GM12878 (cell line): ENCODE data around the gene FAM163A. TPM values are rescaled to one million over a fixed set of nuclear protein-coding genes. Genes with fewer than 3 reads are reported as not detected.

ENCODE experiments used
- ATAC-seq: fragments of 200-7000 bp; cut with Tn5 transposase; 3 replicates; pipeline ENCODE4 v1.9.1; 2020; ENCODE audit warnings: mild to moderate bottlenecking, moderate library complexity
- BruUV-seq: library from RNA; stranded (reverse); fragments of 400-500 nt; replicated peaks from 2 replicates; lab custom pipeline; 2021; lab: Mats Ljungman, UMichigan
- CTCF ChIA-PET: fragments of 300-600 bp; sonication (Branson Sonifier 250); formaldehyde crosslinking; extraction: SDS; loops from one replicate; lab custom pipeline; 2021; ENCODE audit warnings: inconsistent platforms; lab: Yijun Ruan, JAX
- POLR2A ChIA-PET: fragments of 350-600 bp; formaldehyde crosslinking; extraction: SDS; loops from one replicate; lab custom pipeline; 2021; ENCODE audit warnings: inconsistent platforms; lab: Charles Lee
- RAD21 ChIA-PET: fragments of 300-600 bp; sonication (Branson Sonifier 250); formaldehyde crosslinking; loops from one replicate; lab custom pipeline; 2023; ENCODE audit warnings: antibody characterized with exemption; ENCODE audit not compliant: unreplicated experiment; lab: Charles Lee
- SMC1A ChIA-PET: fragments of 300-600 bp; sonication (Branson Sonifier 250); formaldehyde crosslinking; loops from one replicate; lab custom pipeline; 2023; ENCODE audit not compliant: unreplicated experiment, uncharacterized antibody; lab: Charles Lee
- DNase-seq: peaks from one replicate; pipeline ENCODE4 v3.0.0-alpha.2; 2011; ENCODE audit warnings: low read depth, low spot score
- FAIRE-seq: peaks from 3 replicates; lab custom pipeline; 2011; peaks lifted over from hg19 to GRCh38; lab: Jason Lieb, UNC
- H2AFZ ChIP-seq: 2 replicates; pipeline ENCODE4 v1.6.0; 2011; ENCODE audit warnings: low read depth, low read length, control low read depth; ENCODE audit not compliant: control insufficient read depth
- H3K27ac ChIP-seq: 2 replicates; pipeline ENCODE4 v1.5.1; 2011; ENCODE audit warnings: control low read depth; ENCODE audit not compliant: control insufficient read depth, insufficient read depth
- H3K27me3 ChIP-seq, 2 experiments: replicated peaks in 1 of 2; 2 replicates each; pipeline versions ENCODE4 v1.6.0 to v1.6.1; 2011; ENCODE audit warnings: low read length in 1 of 2; ENCODE audit not compliant: control insufficient read depth in 2 of 2, insufficient read depth in 2 of 2
- H3K36me3 ChIP-seq, 2 experiments: 2 replicates each; pipeline ENCODE4 v1.5.1; 2011; ENCODE audit warnings: low read length in 1 of 2; ENCODE audit not compliant: control insufficient read depth in 2 of 2, insufficient read depth in 2 of 2
- H3K4me1 ChIP-seq: 2 replicates; pipeline ENCODE4 v1.6.1; 2011; ENCODE audit warnings: mild to moderate bottlenecking, low read length, moderate library complexity, mixed read lengths; ENCODE audit not compliant: control insufficient read depth, insufficient read depth
- H3K4me2 ChIP-seq: 2 replicates; pipeline ENCODE4 v1.6.0; 2011; ENCODE audit warnings: control low read depth; ENCODE audit not compliant: control insufficient read depth, insufficient read depth
- H3K4me3 ChIP-seq: fragments of 200-600 bp; sonication (generic); 2 replicates; pipeline ENCODE4 v1.5.1; 2016
- H3K79me2 ChIP-seq: 2 replicates; pipeline ENCODE4 v1.6.0; 2011; ENCODE audit warnings: low read length; ENCODE audit not compliant: control insufficient read depth, insufficient read depth
- H3K9ac ChIP-seq: 2 replicates; pipeline ENCODE4 v1.8.0; 2011; ENCODE audit warnings: low read length, control low read depth, mixed read lengths; ENCODE audit not compliant: control insufficient read depth, insufficient read depth
- H3K9me3 ChIP-seq: replicated peaks from 3 replicates; pipeline ENCODE4 v1.5.1; 2011; ENCODE audit warnings: mild to moderate bottlenecking, low read length; ENCODE audit not compliant: control insufficient read depth, insufficient read depth
- H4K20me1 ChIP-seq: 2 replicates; pipeline ENCODE4 v1.6.0; 2011; ENCODE audit not compliant: control insufficient read depth, insufficient read depth
- BMI1 ChIP-seq: fragments of 450-650 bp; IDR thresholded peaks from 2 replicates; pipeline ENCODE4 v1.6.1; 2016; ENCODE audit warnings: mild to moderate bottlenecking, moderate library complexity, borderline replicate concordance
- BRCA1 ChIP-seq: IDR thresholded peaks from 2 replicates; pipeline ENCODE4 v1.6.1; 2011; ENCODE audit warnings: low read depth, low read length, improper control_type of control experiment
- CBX3 ChIP-seq: fragments of 200-600 bp; sonication (generic); IDR thresholded peaks from 2 replicates; pipeline ENCODE4 v1.6.1; 2016; ENCODE audit warnings: low read depth, borderline replicate concordance
- EP300 ChIP-seq, 2 experiments: fragments of 150-350 bp in 1 of 2; IDR thresholded peaks; 2 replicates each; pipeline ENCODE4 v1.6.1; 2011 to 2012; ENCODE audit warnings: low read depth in 2 of 2, low read length in 2 of 2, borderline replicate concordance in 1 of 2, improper control_type of control experiment in 1 of 2, inconsistent platforms in 1 of 2; ENCODE audit not compliant: control insufficient read depth in 1 of 2
- ESRRA ChIP-seq: IDR thresholded peaks from 2 replicates; pipeline ENCODE4 v1.6.1; 2012; ENCODE audit warnings: mild to moderate bottlenecking, low read length, improper control_type of control experiment
- HDAC2 ChIP-seq: fragments of 200-600 bp; sonication (generic); IDR thresholded peaks from 2 replicates; pipeline ENCODE4 v1.6.1; 2017
- HDAC6 ChIP-seq: fragments of 200-600 bp; sonication (generic); IDR thresholded peaks from one replicate; pipeline ENCODE4 v1.8.0; 2017; ENCODE audit warnings: antibody characterized with exemption; ENCODE audit not compliant: unreplicated experiment
- RBBP5 ChIP-seq: fragments of 200-600 bp; sonication (generic); conservative IDR thresholded peaks from 2 replicates; pipeline ENCODE4 v1.6.1; 2016
- SREBF2 ChIP-seq: IDR thresholded peaks from 2 replicates; pipeline ENCODE4 v1.6.1; 2012; ENCODE audit warnings: mild to moderate bottlenecking, low read length
- STAT1 ChIP-seq: fragments of 450-650 bp; conservative IDR thresholded peaks from 2 replicates; pipeline ENCODE4 v1.6.1; 2014; ENCODE audit warnings: antibody characterized with exemption, mild to moderate bottlenecking
- STAT3 ChIP-seq: IDR thresholded peaks from 2 replicates; pipeline ENCODE4 v1.6.1; 2011; ENCODE audit warnings: low read depth, low read length, improper control_type of control experiment
- ZNF274 ChIP-seq: IDR thresholded peaks from one replicate; pipeline ENCODE4 v1.8.0; 2011; ENCODE audit not compliant: insufficient read length, insufficient read depth
- ZZZ3 ChIP-seq: IDR thresholded peaks from 2 replicates; pipeline ENCODE4 v1.6.1; 2011; ENCODE audit warnings: low read depth; ENCODE audit not compliant: control insufficient read depth, insufficient read length
- WGBS: methylation state at CpG from one replicate; pipeline ENCODE4 v1.1.6; 2016; ENCODE audit warnings: low lambda C conversion rate; ENCODE audit not compliant: insufficient replicate concordance, insufficient coverage; ENCODE audit errors: missing lambda C conversion rate; 5-methylcytosine and 5-hydroxymethylcytosine counted together
- in situ Hi-C: fragments of 300-500 bp; cut with MboI; formaldehyde crosslinking; loops from 9 replicates; pipeline ENCODE4 v1.14.3; 2018; ENCODE audit warnings: mixed read lengths
- intact Hi-C: fragments of 100-400 bp; cut with micrococcal nuclease; formaldehyde crosslinking; loops from one replicate; pipeline ENCODE4 v1.14.2; 2022; ENCODE audit not compliant: unreplicated experiment
- polyA plus RNA-seq, 11 experiments: library from polyadenylated mRNA; depleted of rRNA in 4 of 11; unstranded in 6 of 11; stranded (reverse) in 5 of 11; fragments of >200 nt; fragmentation: Nextera tagmentation in 4 of 11; fragmentation: Illumina TruSeq in 1 of 11; extraction: Ambion mirVana in 4 of 11; extraction: Trizol in 1 of 11; gene quantifications; 1 replicate in 1 of 11; 2 replicates in 10 of 11; pipeline versions ENCODE4 v1.2.1 to v1.2.3, GENCODE V29; 2011 to 2016; ENCODE audit warnings: inconsistent platforms in 2 of 11, missing spikeins in 2 of 11, low read depth in 1 of 11
- total RNA-seq, 4 experiments: library from RNA; depleted of rRNA in 3 of 4; stranded (reverse); fragments of >200 nt in 3 of 4; fragmentation: Illumina TruSeq in 1 of 4; extraction: Trizol in 1 of 4; gene quantifications; 2 replicates each; pipeline versions ENCODE4 v1.2.1 to v1.2.3, GENCODE V29; 2013 to 2021
- TF ChIP-seq, protein P1 (sequence below): fragments of 450-650 bp; IDR thresholded peaks from 2 replicates; pipeline ENCODE4 v1.6.1; 2017; ENCODE audit warnings: mild to moderate bottlenecking, low read depth, inconsistent platforms; ENCODE audit not compliant: poor library complexity, severe bottlenecking
- TF ChIP-seq, protein P2 (sequence below): IDR thresholded peaks from 2 replicates; pipeline ENCODE4 v1.6.1; 2011; ENCODE audit warnings: borderline replicate concordance, low read depth, mild to moderate bottlenecking, moderate library complexity, mixed read lengths, low read length; ENCODE audit not compliant: insufficient read depth; ENCODE audit errors: extremely low read length

FAM163A gene
- total and polyA plus RNA-seq, 10 of the 15 experiments (the other 5 are each of a cell fraction or from before 2014, with no cell fraction given) = not detected

DNA sequence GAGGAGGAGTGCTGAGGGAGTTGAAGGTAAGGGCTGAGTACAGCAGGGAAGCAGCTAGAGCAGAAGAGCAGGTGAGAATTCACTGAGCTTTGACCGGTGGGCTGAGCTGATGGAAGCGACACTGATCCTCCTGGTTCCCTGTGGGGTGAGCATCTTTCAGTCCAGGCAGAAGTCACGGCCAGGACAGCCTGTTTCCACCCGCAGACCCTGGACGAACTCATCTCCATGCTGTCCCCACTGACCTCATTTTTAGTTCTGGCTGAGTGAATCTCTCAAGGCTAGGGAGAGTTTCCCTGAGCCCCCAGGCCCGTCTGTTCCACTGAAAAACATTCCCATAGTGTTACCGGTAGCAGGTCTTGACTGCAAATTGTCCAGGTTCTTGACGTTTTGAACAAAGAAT is 31.5 kb downstream of the FAM163A start:
- Histone ChIP-seq H3K36me3 (no peaks in the 10 kb centered on the region), H3K4me2 (no peak overlapping the region), H3K9me3 (no peaks in the 10 kb centered on the region), H3K9ac (no peak overlapping the region), H2AFZ (no peak overlapping the region), H4K20me1 (no peaks in the 10 kb centered on the region)
- WGBS = 51% methylated on average over 8 of the region's 8 CpGs
- TF ChIP-seq STAT3 (no peak), CBX3 (no peak), SREBF2 (no peak), RBBP5 (no peak), ESRRA (no peak), BMI1 (no peak), EP300 (IDR thresholded peaks at IDR 0.05; ENCODE audit: borderline replicate concordance in 1 of 2, control insufficient read depth in 1 of 2, low read depth in 2 of 2, low read length in 2 of 2) (no peak)
- TF ChIP-seq, all 136 proteins: peak for 0
- FAIRE-seq = no peak
- H3K4me3 ChIP-seq = no peak overlapping the region
- no TSS peak for BruUV-seq
- H3K79me2 ChIP-seq = no peaks in the 10 kb centered on the region
- no peak for ATAC-seq
- no peak for DNase-seq
- intact Hi-C loops = no loop called here
- SMC1A ChIA-PET = interaction anchor here (1.9 to 2.6 kb wide), 2 partner anchors 36 to 40 kb away, joined by 5 to 8 read pairs; no protein-coding TSS in a partner anchor
- H3K27me3 ChIP-seq = 0 out of 4 replicates have a peak, but pooled peaks cover 0 to 2% of the 10 kb centered on the region in 2 experiments
- H3K27ac ChIP-seq = no peak overlapping the region
- RAD21 ChIA-PET = interaction anchor here (1.2 to 1.4 kb wide), 2 partner anchors 35 to 65 kb away, joined by 3 to 4 read pairs; no protein-coding TSS in a partner anchor
- in situ Hi-C loops = no loop called here
- CTCF ChIA-PET = interaction anchor here (0.7 to 2.0 kb wide), 3 partner anchors 13 to 68 kb away, joined by 3 to 8 read pairs (median 4); no protein-coding TSS in a partner anchor
- POLR2A ChIA-PET = no interaction called here
- H3K4me1 ChIP-seq = no peaks in the 10 kb centered on the region

DNA sequence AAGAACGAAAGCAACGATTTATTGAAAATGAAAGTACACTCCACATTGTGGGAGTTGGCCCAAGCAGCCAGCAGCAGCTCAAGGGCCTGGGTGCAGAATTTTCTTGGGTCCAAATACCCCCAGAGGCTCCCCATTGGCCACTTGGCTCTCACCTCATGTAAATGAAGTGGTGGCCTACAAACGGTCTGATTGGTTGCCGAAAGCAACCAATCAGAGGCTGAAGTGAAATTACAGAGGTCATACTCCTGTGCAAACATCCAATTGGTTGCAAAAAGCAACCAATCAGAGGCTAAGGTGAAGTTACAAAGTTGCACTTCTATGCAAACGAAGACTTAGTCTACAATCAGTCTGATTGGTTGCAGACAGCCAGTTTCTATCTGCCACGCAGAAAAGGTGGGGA is 31.9 kb downstream of the FAM163A start:
- RAD21 ChIA-PET = interaction anchor here (1.4 kb wide), 1 partner anchor 65 kb away, joined by 4 read pairs; no protein-coding TSS in a partner anchor
- SMC1A ChIA-PET = interaction anchor here (2.6 kb wide), 1 partner anchor 35 kb away, joined by 8 read pairs; no protein-coding TSS in a partner anchor
- Histone ChIP-seq H3K27ac (no peak overlapping the region), H3K4me2 (no peak overlapping the region), H3K79me2 (no peaks in the 10 kb centered on the region), H3K9me3 (no peaks in the 10 kb centered on the region), H2AFZ (no peak overlapping the region), H3K9ac (no peak overlapping the region), H3K4me3 (no peak overlapping the region), H3K36me3 (no peaks in the 10 kb centered on the region), H3K27me3 (0 out of 4 replicates have a peak, but pooled peaks cover 0 to 2% of the 10 kb centered on the region in 2 experiments), H4K20me1 (no peaks in the 10 kb centered on the region), H3K4me1 (no peaks in the 10 kb centered on the region)
- DNase-seq (no peak), FAIRE-seq (no peak), ATAC-seq (no peak)
- intact Hi-C loops (no loop called here), in situ Hi-C loops (no loop called here)
- 63% methylated on average over 6 of the region's 6 CpGs for WGBS
- POLR2A ChIA-PET = interaction anchor here (0.7 kb wide), 1 partner anchor 135 kb away, joined by 3 read pairs; no protein-coding TSS in a partner anchor
- CTCF ChIA-PET = interaction anchor here (1.5 kb wide), 1 partner anchor 34 kb away, joined by 4 read pairs; no protein-coding TSS in a partner anchor
- no TSS peak for BruUV-seq
- TF ChIP-seq STAT1 = no peak
- TF ChIP-seq HDAC6 = no peak
- TF ChIP-seq, protein P1, sequence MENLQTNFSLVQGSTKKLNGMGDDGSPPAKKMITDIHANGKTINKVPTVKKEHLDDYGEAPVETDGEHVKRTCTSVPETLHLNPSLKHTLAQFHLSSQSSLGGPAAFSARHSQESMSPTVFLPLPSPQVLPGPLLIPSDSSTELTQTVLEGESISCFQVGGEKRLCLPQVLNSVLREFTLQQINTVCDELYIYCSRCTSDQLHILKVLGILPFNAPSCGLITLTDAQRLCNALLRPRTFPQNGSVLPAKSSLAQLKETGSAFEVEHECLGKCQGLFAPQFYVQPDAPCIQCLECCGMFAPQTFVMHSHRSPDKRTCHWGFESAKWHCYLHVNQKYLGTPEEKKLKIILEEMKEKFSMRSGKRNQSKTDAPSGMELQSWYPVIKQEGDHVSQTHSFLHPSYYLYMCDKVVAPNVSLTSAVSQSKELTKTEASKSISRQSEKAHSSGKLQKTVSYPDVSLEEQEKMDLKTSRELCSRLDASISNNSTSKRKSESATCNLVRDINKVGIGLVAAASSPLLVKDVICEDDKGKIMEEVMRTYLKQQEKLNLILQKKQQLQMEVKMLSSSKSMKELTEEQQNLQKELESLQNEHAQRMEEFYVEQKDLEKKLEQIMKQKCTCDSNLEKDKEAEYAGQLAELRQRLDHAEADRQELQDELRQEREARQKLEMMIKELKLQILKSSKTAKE = no peak
- TF ChIP-seq HDAC2 = no peak
- TF ChIP-seq, protein P2, sequence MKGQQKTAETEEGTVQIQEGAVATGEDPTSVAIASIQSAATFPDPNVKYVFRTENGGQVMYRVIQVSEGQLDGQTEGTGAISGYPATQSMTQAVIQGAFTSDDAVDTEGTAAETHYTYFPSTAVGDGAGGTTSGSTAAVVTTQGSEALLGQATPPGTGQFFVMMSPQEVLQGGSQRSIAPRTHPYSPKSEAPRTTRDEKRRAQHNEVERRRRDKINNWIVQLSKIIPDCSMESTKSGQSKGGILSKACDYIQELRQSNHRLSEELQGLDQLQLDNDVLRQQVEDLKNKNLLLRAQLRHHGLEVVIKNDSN = no peak
- no peak for TF ChIP-seq BRCA1
- TF ChIP-seq ZNF274 = no peak
- TF ChIP-seq ZZZ3 = no peak
